B cell (primary cell): ENCODE results near the gene TMEM271.

Experiments
- EZH2 ChIP-seq: IDR thresholded peaks from 2 replicates; pipeline ENCODE4 v1.6.1; 2012; ENCODE audit warnings: borderline replicate concordance, low read depth, mild to moderate bottlenecking, moderate library complexity, low read length; ENCODE audit not compliant: insufficient read depth, poor library complexity, severe bottlenecking
- TF ChIP-seq, protein P1 (sequence below): fragments of 200-600 bp; IDR thresholded peaks from one replicate; pipeline ENCODE4 v1.8.0; 2022; ENCODE audit warnings: antibody characterized with exemption, mild to moderate bottlenecking

DNA sequence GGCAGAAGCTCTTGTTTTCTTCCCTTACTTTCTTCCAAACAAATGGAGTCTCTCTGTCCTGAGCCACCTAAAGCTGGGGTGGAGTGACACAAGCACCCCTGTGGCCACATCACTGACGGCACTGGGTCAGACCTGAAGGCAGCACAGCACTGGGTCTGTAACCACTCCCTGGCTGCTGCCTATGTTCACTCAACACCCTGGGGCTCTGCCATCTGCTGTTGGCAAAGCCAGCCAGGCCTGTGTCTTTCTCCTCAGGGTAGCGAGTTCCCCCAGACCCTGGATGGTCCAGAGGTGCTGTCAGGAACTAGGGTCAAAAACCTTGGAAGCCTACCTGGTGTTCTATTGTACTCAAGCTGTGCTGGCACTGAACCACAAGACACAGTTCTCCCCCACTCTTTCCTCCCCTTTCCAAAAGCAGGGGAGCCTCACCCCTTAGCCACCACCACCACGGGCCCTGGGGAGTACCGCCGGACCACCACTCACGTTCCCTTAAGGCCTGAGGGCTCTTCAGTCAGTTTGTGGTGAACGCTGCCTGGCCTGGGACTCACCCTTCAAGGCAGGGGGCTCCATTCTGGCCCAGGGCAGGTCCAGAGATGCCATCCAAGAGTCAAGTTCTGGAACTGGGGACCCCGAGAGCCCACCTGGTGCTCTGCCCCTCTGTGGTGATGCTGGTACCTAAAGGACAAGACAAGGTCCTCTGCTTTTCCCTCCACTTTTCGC is 31.5 kb downstream of the TMEM271 start:
- no peak for TF ChIP-seq EZH2
- TF ChIP-seq, protein P1, sequence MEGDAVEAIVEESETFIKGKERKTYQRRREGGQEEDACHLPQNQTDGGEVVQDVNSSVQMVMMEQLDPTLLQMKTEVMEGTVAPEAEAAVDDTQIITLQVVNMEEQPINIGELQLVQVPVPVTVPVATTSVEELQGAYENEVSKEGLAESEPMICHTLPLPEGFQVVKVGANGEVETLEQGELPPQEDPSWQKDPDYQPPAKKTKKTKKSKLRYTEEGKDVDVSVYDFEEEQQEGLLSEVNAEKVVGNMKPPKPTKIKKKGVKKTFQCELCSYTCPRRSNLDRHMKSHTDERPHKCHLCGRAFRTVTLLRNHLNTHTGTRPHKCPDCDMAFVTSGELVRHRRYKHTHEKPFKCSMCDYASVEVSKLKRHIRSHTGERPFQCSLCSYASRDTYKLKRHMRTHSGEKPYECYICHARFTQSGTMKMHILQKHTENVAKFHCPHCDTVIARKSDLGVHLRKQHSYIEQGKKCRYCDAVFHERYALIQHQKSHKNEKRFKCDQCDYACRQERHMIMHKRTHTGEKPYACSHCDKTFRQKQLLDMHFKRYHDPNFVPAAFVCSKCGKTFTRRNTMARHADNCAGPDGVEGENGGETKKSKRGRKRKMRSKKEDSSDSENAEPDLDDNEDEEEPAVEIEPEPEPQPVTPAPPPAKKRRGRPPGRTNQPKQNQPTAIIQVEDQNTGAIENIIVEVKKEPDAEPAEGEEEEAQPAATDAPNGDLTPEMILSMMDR, result no peak
